ENCODE measurements around the gene SEL1L3. TPM values are rescaled to one million over a fixed set of nuclear protein-coding genes. Genes with fewer than 3 reads are reported as not detected.

Gene SEL1L3
- total and polyA plus RNA-seq, 2 donors (not counting 1 experiment from before 2014, with no cell fraction given) = 120 to 280 TPM

- Mint-ChIP-seq H3K4me1 (no peaks in the 10 kb centered on the region), H3K4me3 (no peak overlapping the region), H3K27me3 (no peaks in the 10 kb centered on the region), H3K9me3 (ENCODE audit: insufficient read depth) (no peaks in the 10 kb centered on the region), H3K27ac (no peak overlapping the region)
- Histone ChIP-seq H3K9ac (ENCODE audit: low read length) (no peak overlapping the region), H2AFZ (ENCODE audit: insufficient read depth, low read depth, low read length, poor library complexity, severe bottlenecking) (no peak overlapping the region), H3K9me3 (ENCODE audit: control extremely low read depth in 1 of 3, control insufficient read depth in 2 of 3, insufficient read depth in 1 of 3, low read length in 2 of 3) (no peaks in the 10 kb centered on the region), H3K79me2 (ENCODE audit: control insufficient read depth, insufficient read depth, low read length) (peaks cover 21% of the 10 kb centered on the region), H3K4me2 (replicated peaks; ENCODE audit: low read depth, low read length, poor library complexity, severe bottlenecking) (no peak overlapping the region), H3K36me3 (replicated peaks in 1 of 2; ENCODE audit: control extremely low read depth in 1 of 2, control insufficient read depth in 1 of 2, extremely low read depth in 1 of 2, insufficient read depth in 2 of 2, low read length in 1 of 2) (peaks cover 20 to 94% of the 10 kb centered on the region in 2 experiments), H3K4me3 (ENCODE audit: control extremely low read depth in 1 of 5, extremely low read depth in 1 of 5, insufficient read depth in 1 of 5, low read depth in 2 of 5, low read length in 4 of 5) (no peak overlapping the region), H3K27ac (ENCODE audit: low read length in 2 of 2) (no peak overlapping the region), H3K4me1 (ENCODE audit: control insufficient read depth in 2 of 2, insufficient read depth in 2 of 2, low read length in 2 of 2) (no peaks in the 10 kb centered on the region), H4K20me1 (ENCODE audit: control insufficient read depth, insufficient read depth, low read length, poor library complexity, severe bottlenecking) (peaks cover 77% of the 10 kb centered on the region), H3K27me3 (replicated peaks in 1 of 4; ENCODE audit: control extremely low read depth in 1 of 4, control insufficient read depth in 3 of 4, insufficient read depth in 4 of 4, low read length in 3 of 4) (no peaks in the 10 kb centered on the region)
- ChIA-PET CTCF (no interaction called here), POLR2A (no interaction called here)
- TF ChIP-seq EZH2 (IDR thresholded peaks at IDR 0.05; ENCODE audit: borderline replicate concordance, insufficient read depth, low read depth, low read length, poor library complexity, severe bottlenecking) = no peak
- TF ChIP-seq CTCF (IDR thresholded peaks at IDR 0.05) = no peak
- DNase-seq (no peak), ATAC-seq (ENCODE audit: low read depth) (no peak)
- intact Hi-C loops (cut with micrococcal nuclease) = no loop called here
Observed at GRCh38 chr4:25801594-25801993, 61.2 kb downstream of the SEL1L3 start.

GRCh38 chr4:25800245-25800644, 62.5 kb downstream of the SEL1L3 start:
- intact Hi-C loops (cut with micrococcal nuclease) = no loop called here
- CTCF ChIA-PET = no interaction called here
- H2AFZ ChIP-seq (ENCODE audit: insufficient read depth, low read depth, low read length, poor library complexity, severe bottlenecking) = no peak overlapping the region
- no peaks in the 10 kb centered on the region for H3K27me3 ChIP-seq (replicated peaks in 1 of 4; ENCODE audit: control extremely low read depth in 1 of 4, control insufficient read depth in 3 of 4, insufficient read depth in 4 of 4, low read length in 3 of 4)
- no peak for DNase-seq
- H4K20me1 ChIP-seq (ENCODE audit: control insufficient read depth, insufficient read depth, low read length, poor library complexity, severe bottlenecking) = peaks cover 74% of the 10 kb centered on the region
- no peak overlapping the region for H3K9ac ChIP-seq (ENCODE audit: low read length)
- no peak overlapping the region for H3K4me2 ChIP-seq (replicated peaks; ENCODE audit: low read depth, low read length, poor library complexity, severe bottlenecking)
- Mint-ChIP-seq H3K27me3 (no peaks in the 10 kb centered on the region), H3K4me3 (no peak overlapping the region), H3K4me1 (no peaks in the 10 kb centered on the region), H3K27ac (no peak overlapping the region), H3K9me3 (ENCODE audit: insufficient read depth) (no peaks in the 10 kb centered on the region)
- POLR2A ChIA-PET = no interaction called here
- peaks cover 24% of the 10 kb centered on the region for H3K79me2 ChIP-seq (ENCODE audit: control insufficient read depth, insufficient read depth, low read length)
- no peak overlapping the region for H3K4me3 ChIP-seq (ENCODE audit: control extremely low read depth in 1 of 5, extremely low read depth in 1 of 5, insufficient read depth in 1 of 5, low read depth in 2 of 5, low read length in 4 of 5)
- H3K4me1 ChIP-seq (ENCODE audit: control insufficient read depth in 2 of 2, insufficient read depth in 2 of 2, low read length in 2 of 2) = no peaks in the 10 kb centered on the region
- no peak for TF ChIP-seq EZH2 (IDR thresholded peaks at IDR 0.05; ENCODE audit: borderline replicate concordance, insufficient read depth, low read depth, low read length, poor library complexity, severe bottlenecking)
- no peak for TF ChIP-seq CTCF (IDR thresholded peaks at IDR 0.05)
- peaks cover 18 to 94% of the 10 kb centered on the region in 2 experiments for H3K36me3 ChIP-seq (replicated peaks in 1 of 2; ENCODE audit: control extremely low read depth in 1 of 2, control insufficient read depth in 1 of 2, extremely low read depth in 1 of 2, insufficient read depth in 2 of 2, low read length in 1 of 2)
- no peak overlapping the region for H3K27ac ChIP-seq (ENCODE audit: low read length in 2 of 2)
- WGBS (ENCODE audit: insufficient coverage) = no CpG with 5 or more reads among the region's 2 CpGs
- no peak for ATAC-seq (ENCODE audit: low read depth)
- H3K9me3 ChIP-seq (ENCODE audit: control extremely low read depth in 1 of 3, control insufficient read depth in 2 of 3, insufficient read depth in 1 of 3, low read length in 2 of 3) = no peaks in the 10 kb centered on the region
